DND-41 (cell line): ENCODE results near the gene CPNE6.

Source experiments
- ATAC-seq: fragments of 200-7000 bp; cut with Tn5 transposase; 3 replicates; pipeline ENCODE4 v1.9.1; 2021; ENCODE audit warnings: low read depth; ENCODE audit not compliant: insufficient read depth
- DNase-seq: peaks from one replicate; pipeline ENCODE4 v3.0.0-alpha.2; 2020
- H2AFZ ChIP-seq: 2 replicates; pipeline ENCODE4 v1.6.0; 2012; ENCODE audit warnings: low read depth, low read length
- H3K27ac ChIP-seq: 2 replicates; pipeline ENCODE4 v1.5.1; 2012; ENCODE audit warnings: low read length, inconsistent platforms
- H3K27me3 ChIP-seq: fragments of 200-600 bp; sonication (generic); 2 replicates; pipeline ENCODE4 v1.6.0; 2012; ENCODE audit warnings: low read length, mild to moderate bottlenecking, inconsistent platforms; ENCODE audit not compliant: insufficient read depth, poor library complexity
- H3K36me3 ChIP-seq: 2 replicates; pipeline ENCODE4 v1.5.1; 2012; ENCODE audit warnings: low read length, inconsistent platforms; ENCODE audit not compliant: insufficient read depth
- H3K4me1 ChIP-seq: 2 replicates; pipeline ENCODE4 v1.5.1; 2012; ENCODE audit warnings: mild to moderate bottlenecking, low read length; ENCODE audit not compliant: insufficient read depth
- H3K4me2 ChIP-seq: 2 replicates; pipeline ENCODE4 v1.6.0; 2012; ENCODE audit warnings: mild to moderate bottlenecking, moderate library complexity, low read length, inconsistent platforms; ENCODE audit not compliant: insufficient read depth
- H3K4me3 ChIP-seq, 2 experiments: fragments of 200-600 bp in 1 of 2; shearing (Covaris generic) in 1 of 2; 2 replicates each; pipeline ENCODE4 v1.5.1; 2012 to 2016; ENCODE audit warnings: inconsistent platforms in 2 of 2, low read length in 2 of 2, mild to moderate bottlenecking in 2 of 2, low read depth in 1 of 2, moderate library complexity in 1 of 2
- H3K79me2 ChIP-seq: 2 replicates; pipeline ENCODE4 v1.6.0; 2012; ENCODE audit warnings: low read length, inconsistent platforms; ENCODE audit not compliant: insufficient read depth
- H3K9ac ChIP-seq: 2 replicates; pipeline ENCODE4 v1.6.0; 2012; ENCODE audit warnings: low read depth, mild to moderate bottlenecking, inconsistent platforms, low read length, moderate library complexity
- H3K9me3 ChIP-seq: 2 replicates; pipeline ENCODE4 v1.5.1; 2012; ENCODE audit warnings: low read length, moderate library complexity, mild to moderate bottlenecking, inconsistent platforms; ENCODE audit not compliant: insufficient read depth, severe bottlenecking
- H4K20me1 ChIP-seq: 2 replicates; pipeline ENCODE4 v1.6.0; 2012; ENCODE audit warnings: low read length; ENCODE audit not compliant: insufficient read depth
- CTCF ChIP-seq: IDR thresholded peaks from 2 replicates; pipeline ENCODE4 v1.5.1; 2012; ENCODE audit warnings: borderline replicate concordance, low read length, moderate library complexity, mild to moderate bottlenecking; ENCODE audit not compliant: poor library complexity, severe bottlenecking; ENCODE audit errors: extremely low read depth
- EZH2 ChIP-seq: IDR thresholded peaks from 3 replicates; pipeline ENCODE4 v1.6.1; 2012; ENCODE audit warnings: borderline replicate concordance, low read depth, mild to moderate bottlenecking, moderate library complexity, low read length, inconsistent platforms; ENCODE audit not compliant: severe bottlenecking

The CPNE6 gene

GRCh38 chr14:24064856-24065255 lies 6.5 kb upstream of the CPNE6 start:
- Histone ChIP-seq H3K9me3 (no peaks in the 10 kb centered on the region), H3K4me2 (no peak overlapping the region), H3K4me1 (no peaks in the 10 kb centered on the region), H4K20me1 (no peaks in the 10 kb centered on the region), H3K27ac (no peak overlapping the region), H3K79me2 (no peaks in the 10 kb centered on the region), H2AFZ (no peak overlapping the region), H3K4me3 (no peak overlapping the region), H3K36me3 (no peaks in the 10 kb centered on the region), H3K9ac (no peak overlapping the region), H3K27me3 (no peaks in the 10 kb centered on the region)
- DNase-seq (no peak), ATAC-seq (no peak)
- TF ChIP-seq EZH2 (no peak), CTCF (no peak)

- Histone ChIP-seq H3K4me2 (no peak overlapping the region), H4K20me1 (no peaks in the 10 kb centered on the region), H3K27ac (no peak overlapping the region), H3K9me3 (no peaks in the 10 kb centered on the region), H3K9ac (no peak overlapping the region), H3K27me3 (no peaks in the 10 kb centered on the region), H3K36me3 (no peaks in the 10 kb centered on the region), H3K4me1 (no peaks in the 10 kb centered on the region), H2AFZ (no peak overlapping the region), H3K4me3 (no peak overlapping the region), H3K79me2 (no peaks in the 10 kb centered on the region)
- TF ChIP-seq CTCF (no peak), EZH2 (no peak)
- DNase-seq (no peak), ATAC-seq (no peak)
These were observed 6.0 kb upstream of the CPNE6 start for GRCh38 chr14:24065408-24065807.

GRCh38 chr14:24066496-24067132 lies 4.7 kb upstream of the CPNE6 start:
- no peaks in the 10 kb centered on the region for H3K27me3 ChIP-seq
- no peak overlapping the region for H3K4me2 ChIP-seq
- no peaks in the 10 kb centered on the region for H3K36me3 ChIP-seq
- no peak overlapping the region for H3K27ac ChIP-seq
- DNase-seq: no peak
- no peaks in the 10 kb centered on the region for H3K4me1 ChIP-seq
- H3K9me3 ChIP-seq: no peaks in the 10 kb centered on the region
- H3K9ac ChIP-seq: no peak overlapping the region
- TF ChIP-seq CTCF (no peak), EZH2 (no peak)
- H3K79me2 ChIP-seq: no peaks in the 10 kb centered on the region
- H2AFZ ChIP-seq: no peak overlapping the region
- no peaks in the 10 kb centered on the region for H4K20me1 ChIP-seq
- ATAC-seq: no peak
- H3K4me3 ChIP-seq: no peak overlapping the region
